GM18909 (cell line): Measurements from ENCODE around the gene RAB11FIP4.

Experiments used
- ATAC-seq: cut with Tn5 transposase; IDR thresholded peaks from one replicate; pipeline ENCODE4 v1.9.1; 2021; ENCODE audit warnings: mild to moderate bottlenecking; ENCODE audit not compliant: unreplicated experiment, poor library complexity

RAB11FIP4 gene

GRCh38 chr17:31452101-31452500, 60.6 kb downstream of the RAB11FIP4 start:
- no peak for ATAC-seq

- ATAC-seq = no peak
These were observed 61.2 kb downstream of the RAB11FIP4 start for GRCh38 chr17:31452561-31453110.

- no peak for ATAC-seq
These were observed 62.4 kb downstream of the RAB11FIP4 start for GRCh38 chr17:31453896-31454295.

GRCh38 chr17:31456814-31457213, 65.3 kb downstream of the RAB11FIP4 start:
- ATAC-seq = no peak

- no peak for ATAC-seq
These were observed 66.1 kb downstream of the RAB11FIP4 start for GRCh38 chr17:31457391-31458234.

GRCh38 chr17:31458829-31459228, 67.4 kb downstream of the RAB11FIP4 start:
- ATAC-seq = no peak

GRCh38 chr17:31459716-31460115, 68.2 kb downstream of the RAB11FIP4 start:
- no peak for ATAC-seq

GRCh38 chr17:31460226-31460721, 68.8 kb downstream of the RAB11FIP4 start:
- no peak for ATAC-seq

GRCh38 chr17:31461227-31461810, 69.8 kb downstream of the RAB11FIP4 start:
- no peak for ATAC-seq

GRCh38 chr17:31462261-31462660, 70.8 kb downstream of the RAB11FIP4 start:
- ATAC-seq = no peak

- ATAC-seq = no peak
These were observed 74.8 kb downstream of the RAB11FIP4 start for GRCh38 chr17:31466096-31466760.

GRCh38 chr17:31467502-31468256, 76.2 kb downstream of the RAB11FIP4 start:
- no peak for ATAC-seq

- no peak for ATAC-seq
These were observed 78.5 kb downstream of the RAB11FIP4 start for GRCh38 chr17:31469959-31470358.

GRCh38 chr17:31470592-31470991, 79.1 kb downstream of the RAB11FIP4 start:
- ATAC-seq = no peak

- no peak for ATAC-seq
These were observed 80.7 kb downstream of the RAB11FIP4 start for GRCh38 chr17:31472137-31472536.

GRCh38 chr17:31475378-31476162, 84.1 kb downstream of the RAB11FIP4 start:
- ATAC-seq = no peak

GRCh38 chr17:31476525-31477416, 85.3 kb downstream of the RAB11FIP4 start:
- no peak for ATAC-seq

GRCh38 chr17:31477417-31478055, 86.1 kb downstream of the RAB11FIP4 start:
- ATAC-seq = no peak
